HG02973 (cell line): ENCODE measurements around the gene FCGR3A.
"Not testable (repeated sequence)": the region's sequence is repeated elsewhere in the genome, so short reads cannot be mapped to it uniquely, and the experiment has no call there.

Experiments used
- ATAC-seq: cut with Tn5 transposase; IDR thresholded peaks from one replicate; pipeline ENCODE4 v1.9.1; 2021; ENCODE audit warnings: moderate library complexity; ENCODE audit not compliant: unreplicated experiment

Gene FCGR3A

GRCh38 chr1:161549652-161550051, at the start of gene FCGR3A:
FCGR3A (minus strand) TSS chr1:161549818; CDS start chr1:161549736, 82 bp downstream.
- ATAC-seq, result no peak

- not testable (repeated sequence) for ATAC-seq
Measured at GRCh38 chr1:161597077-161597476, 47.5 kb upstream of the FCGR3A start.

GRCh38 chr1:161595583-161595982, 46.0 kb upstream of the FCGR3A start:
- ATAC-seq, result not testable (repeated sequence)

DNA sequence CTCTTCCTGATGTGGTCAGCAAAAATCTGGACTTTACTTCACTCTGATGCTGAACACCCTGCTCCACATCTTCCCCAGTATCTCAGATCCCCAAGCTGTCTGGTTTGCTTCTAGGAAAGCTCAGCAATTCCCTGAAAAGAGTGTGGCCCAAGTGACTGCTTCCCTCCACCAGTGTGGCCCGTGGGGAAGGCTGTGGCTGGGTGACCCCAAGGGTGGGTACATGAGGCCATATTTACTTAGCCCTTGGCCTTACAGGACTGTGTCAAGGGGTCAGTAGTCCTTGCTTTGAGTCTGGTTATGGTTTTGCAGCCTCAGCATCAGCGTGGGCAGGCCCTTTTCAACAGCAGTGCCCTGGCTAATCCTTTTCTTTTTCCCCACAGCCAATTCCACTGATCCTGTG, 45.6 kb upstream of the FCGR3A start:
- not testable (repeated sequence) for ATAC-seq

GRCh38 chr1:161594269-161594984, 44.8 kb upstream of the FCGR3A start:
- not testable (repeated sequence) for ATAC-seq

GRCh38 chr1:161593092-161593755, 43.6 kb upstream of the FCGR3A start:
- not testable (repeated sequence) for ATAC-seq

DNA sequence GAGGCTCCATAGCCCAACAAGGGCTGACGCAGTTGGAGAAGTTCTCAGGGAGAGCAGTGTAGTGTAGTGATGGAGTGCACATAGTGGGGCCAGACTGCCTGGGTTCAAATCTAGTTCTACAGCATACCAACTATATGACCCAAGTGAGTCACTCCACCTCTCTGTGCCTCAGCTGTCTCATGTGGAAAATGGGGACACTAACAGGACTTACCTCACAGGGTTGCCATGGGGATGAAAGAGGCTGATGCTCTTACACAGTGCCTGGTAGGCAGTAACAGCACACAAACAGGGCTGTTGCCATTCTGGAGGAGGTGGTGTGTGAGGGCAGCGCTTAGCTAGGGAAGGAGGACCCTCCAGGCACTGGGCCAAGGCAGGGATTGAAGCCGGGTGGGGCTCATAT, 43.0 kb upstream of the FCGR3A start:
- ATAC-seq, result not testable (repeated sequence)

GRCh38 chr1:161589920-161590319, 40.3 kb upstream of the FCGR3A start:
- not testable (repeated sequence) for ATAC-seq

DNA sequence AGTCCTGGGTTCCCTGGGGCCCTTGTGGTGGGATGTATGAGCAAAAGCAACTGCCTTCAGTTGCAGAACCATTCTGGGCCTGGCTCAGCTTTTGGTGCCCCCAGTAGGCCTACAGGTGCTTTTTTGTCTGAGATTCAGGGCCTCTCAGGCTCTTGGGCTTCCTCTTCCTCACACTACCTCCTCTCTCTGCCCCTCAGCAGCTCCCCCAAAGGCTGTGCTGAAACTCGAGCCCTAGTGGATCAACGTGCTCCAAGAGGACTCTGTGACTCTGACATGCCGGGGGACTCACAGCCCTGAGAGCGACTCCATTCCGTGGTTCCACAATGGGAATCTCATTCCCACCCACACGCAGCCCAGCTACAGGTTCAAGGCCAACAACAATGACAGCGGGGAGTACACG, 39.7 kb upstream of the FCGR3A start:
- not testable (repeated sequence) for ATAC-seq

GRCh38 chr1:161588596-161588995, 39.0 kb upstream of the FCGR3A start:
- ATAC-seq, result not testable (repeated sequence)

GRCh38 chr1:161582882-161583281, 33.3 kb upstream of the FCGR3A start:
- ATAC-seq, result not testable (repeated sequence)

- ATAC-seq, result peak; percentile 60
Measured at GRCh38 chr1:161580879-161581537, 31.4 kb upstream of the FCGR3A start.

- ATAC-seq, result not testable (repeated sequence)
Measured at GRCh38 chr1:161579856-161580507, 30.4 kb upstream of the FCGR3A start.

- ATAC-seq, result not testable (repeated sequence)
Measured at GRCh38 chr1:161576676-161577075, 27.1 kb upstream of the FCGR3A start.

DNA sequence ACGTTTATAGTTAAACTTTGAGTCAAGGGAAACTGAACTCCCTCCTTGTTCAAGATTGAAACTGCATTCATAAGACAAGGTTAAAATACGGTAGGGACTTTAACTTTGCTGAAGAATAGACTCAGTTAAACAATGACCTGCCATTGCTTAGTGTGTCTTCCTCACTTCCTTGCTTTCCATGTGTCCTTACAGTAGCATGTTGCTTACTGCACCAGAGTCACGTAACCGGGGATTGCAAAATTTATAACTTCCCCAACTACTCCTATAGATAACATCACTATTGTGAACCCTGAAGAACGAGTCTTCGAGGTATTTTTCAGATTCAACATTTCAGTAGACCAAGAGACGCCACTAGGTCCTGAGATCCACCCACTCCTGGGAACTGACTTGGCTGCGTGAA, 22.1 kb upstream of the FCGR3A start:
- ATAC-seq, result not testable (repeated sequence)

DNA sequence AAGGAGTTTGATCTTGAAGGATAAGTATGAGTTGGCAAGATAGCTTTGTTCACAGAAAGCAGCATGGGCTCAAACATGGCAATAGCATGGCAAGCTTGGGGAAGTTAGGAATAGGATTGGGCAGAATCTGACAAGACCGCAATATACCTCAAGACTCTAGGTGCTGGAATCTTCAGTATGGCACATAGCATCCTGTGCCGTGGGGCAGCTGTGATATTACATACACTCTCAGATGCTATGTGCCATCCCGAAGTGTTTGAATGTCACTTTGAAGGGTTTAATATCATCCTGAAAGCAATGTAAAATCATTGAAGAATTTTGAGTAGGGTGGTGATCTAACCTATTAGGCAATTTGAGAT, 17.0 kb upstream of the FCGR3A start:
- not testable (repeated sequence) for ATAC-seq

DNA sequence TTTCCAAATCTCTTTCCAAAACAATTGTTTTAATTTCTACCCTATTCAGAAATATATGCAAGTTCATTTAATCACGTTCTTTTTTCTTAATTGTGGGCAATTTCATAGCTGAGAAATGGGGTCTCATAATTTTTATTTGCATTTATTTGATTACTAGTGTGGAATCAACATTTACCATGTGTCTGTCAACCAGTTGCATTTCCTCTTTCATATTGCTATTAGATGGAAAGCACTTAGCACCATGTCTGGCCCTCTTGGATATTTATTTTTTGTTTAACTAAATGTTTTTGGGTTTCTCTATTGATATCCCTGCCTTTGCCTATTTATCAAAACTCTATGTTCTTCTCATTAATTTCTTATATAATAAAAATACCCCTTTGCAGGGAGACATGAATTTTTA, 13.9 kb upstream of the FCGR3A start:
- ATAC-seq, result not testable (repeated sequence)

GRCh38 chr1:161562441-161562840, 12.8 kb upstream of the FCGR3A start:
- not testable (repeated sequence) for ATAC-seq

DNA sequence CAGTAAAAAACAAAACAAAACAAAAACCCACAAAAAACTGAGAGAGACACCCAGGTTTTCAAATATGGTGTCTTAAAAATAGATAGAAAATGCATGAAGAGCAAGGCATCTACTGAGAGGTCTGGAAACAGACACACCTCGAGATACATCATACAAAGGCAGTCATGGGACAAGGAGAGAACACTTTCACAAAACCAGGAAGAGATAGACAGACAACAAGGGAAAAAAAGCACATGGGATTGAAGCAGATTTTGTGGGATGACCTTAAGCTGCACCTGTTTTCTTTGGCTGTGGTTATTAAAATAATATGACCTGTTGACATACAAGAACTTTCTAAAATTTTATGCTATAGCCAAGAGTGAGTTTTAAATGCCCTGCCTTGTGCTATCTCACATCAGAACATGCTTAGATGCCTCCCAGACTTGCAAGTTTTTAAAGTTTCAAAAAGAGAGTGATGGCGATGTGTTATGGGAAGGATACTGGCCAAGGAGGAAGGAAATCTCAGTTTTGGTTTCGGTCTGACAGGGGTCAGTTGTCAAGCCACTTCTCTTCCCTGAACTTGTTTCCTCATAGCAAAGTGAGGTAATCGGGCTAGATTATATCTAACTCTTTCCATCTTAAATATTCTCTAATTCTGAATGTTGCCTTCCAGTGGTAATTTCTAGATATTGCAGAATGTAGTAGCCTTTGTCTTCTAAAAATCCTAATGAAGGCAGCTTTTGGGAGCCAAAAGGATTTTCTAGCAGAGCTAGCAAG, 11.5 kb upstream of the FCGR3A start:
- not testable (repeated sequence) for ATAC-seq
